CD4-positive, alpha-beta T cell treated with Interleukin-2 at 100 ng/mL for 4 hours (primary cell): Measurements from ENCODE around the gene RNU6-9.

Experiments
- DNase-seq: peaks from one replicate; pipeline ENCODE4 v3.0.0-alpha.2; 2020; ENCODE audit warnings: low spot score

Gene RNU6-9

GRCh38 chr19:936175-936546 is 42.9 kb downstream of the RNU6-9 start:
- no peak for DNase-seq

- DNase-seq, result peak; percentile 58
These were observed 44.0 kb downstream of the RNU6-9 start for GRCh38 chr19:937259-937694.

GRCh38 chr19:938233-938923 is 45.1 kb downstream of the RNU6-9 start:
- no peak for DNase-seq

- DNase-seq, result no peak
These were observed 46.2 kb downstream of the RNU6-9 start for GRCh38 chr19:939439-939838.

- DNase-seq, result no peak
These were observed 46.6 kb downstream of the RNU6-9 start for GRCh38 chr19:939922-940321.

- DNase-seq, result peak; percentile 76
These were observed 47.5 kb downstream of the RNU6-9 start for GRCh38 chr19:940591-941291.

GRCh38 chr19:941292-942132 is 48.2 kb downstream of the RNU6-9 start:
- no peak for DNase-seq

- no peak for DNase-seq
These were observed 48.9 kb downstream of the RNU6-9 start for GRCh38 chr19:942133-942645.
